Right renal cortex interstitium (tissue), 3 donors: Measurements from ENCODE around the gene PRSS3. TPM values are rescaled to one million over a fixed set of nuclear protein-coding genes. Genes with fewer than 3 reads are reported as not detected.
A peak's percentile ranks its signal among the peaks of the same experiment; 100 is the strongest.
"Not testable (repeated sequence)": the region's sequence is repeated elsewhere in the genome, so short reads cannot be mapped to it uniquely, and the experiment has no call there.

Source experiments
- DNase-seq, 3 donors: peaks; one replicate each; pipeline ENCODE4 v3.0.0-alpha.2; 2013; ENCODE audit warnings: low read depth in 3 of 3, low spot score in 2 of 3
- polyA plus RNA-seq, 3 donors: library from polyadenylated mRNA; unstranded; fragments of 120-200 nt; gene quantifications; one replicate each; pipeline ENCODE4 v1.2.1, GENCODE V29; 2013; ENCODE audit not compliant: insufficient read length in 3 of 3

PRSS3 gene
- polyA plus RNA-seq, 3 donors, result 1.1 to 2.6 (median 1.5) TPM

- DNase-seq, result no peak
Measured at GRCh38 chr9:33782395-33783152, 12.8 kb upstream of the PRSS3 start.

DNA sequence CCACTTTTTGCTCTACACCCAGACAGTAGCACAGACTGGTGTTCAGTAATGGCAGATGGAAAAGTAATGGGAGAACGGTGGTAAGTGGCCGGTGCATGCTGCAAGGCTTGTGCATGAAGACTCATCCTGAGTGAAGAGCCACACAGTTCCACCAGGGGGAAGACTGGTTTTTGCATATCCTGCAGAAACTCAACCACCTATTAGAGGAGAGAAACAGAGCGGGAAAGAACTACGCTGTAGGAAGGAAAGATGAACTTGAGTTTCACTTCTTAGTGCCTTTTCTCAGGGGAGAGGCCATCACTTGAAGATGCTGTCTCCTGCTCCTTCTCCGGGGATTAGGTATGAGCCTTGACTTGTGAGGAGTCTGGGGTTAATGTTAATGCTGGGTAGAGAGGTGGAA is 9.4 kb upstream of the PRSS3 start:
- DNase-seq, result no peak

DNA sequence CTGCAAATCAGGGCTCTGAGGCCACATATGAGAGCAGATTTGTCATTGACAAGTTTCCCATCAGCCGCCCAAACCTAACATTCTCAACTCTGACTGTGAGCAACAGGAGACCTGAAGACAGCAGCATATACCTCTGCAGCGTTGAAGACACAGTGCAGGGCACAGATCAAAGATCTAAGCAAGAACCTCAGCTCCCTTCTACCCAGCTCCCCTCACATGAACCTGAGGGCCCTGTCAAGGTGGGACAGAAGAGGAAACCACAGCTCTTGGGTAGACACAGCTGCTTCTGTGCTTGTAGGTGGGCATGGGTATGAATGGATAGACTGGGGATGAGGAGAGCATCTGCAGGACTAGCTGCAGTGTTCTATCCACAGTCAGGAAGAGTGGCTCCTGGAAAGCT is 8.7 kb upstream of the PRSS3 start:
- DNase-seq, result no peak

GRCh38 chr9:33787839-33788238 is 7.5 kb upstream of the PRSS3 start:
- DNase-seq, result no peak

DNA sequence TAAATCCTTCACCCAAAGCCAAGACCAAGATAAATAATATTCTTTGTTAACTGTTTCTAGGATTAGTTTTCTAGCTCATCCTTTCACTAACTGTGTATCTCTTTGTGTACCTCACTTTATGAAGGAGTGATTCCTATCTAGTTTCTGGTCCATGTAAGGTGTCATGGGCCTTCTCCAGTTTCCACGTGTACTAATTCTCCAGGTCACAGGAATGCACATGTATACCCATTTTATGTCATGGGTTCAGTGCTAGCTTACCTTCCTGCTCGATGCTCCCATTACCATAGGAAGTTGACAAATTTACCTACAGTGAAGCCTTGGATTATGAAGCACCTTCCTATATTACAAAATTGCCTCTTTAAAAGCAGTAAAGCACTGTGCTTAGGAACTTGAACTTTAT is 5.9 kb upstream of the PRSS3 start:
- not testable (repeated sequence) for DNase-seq

DNA sequence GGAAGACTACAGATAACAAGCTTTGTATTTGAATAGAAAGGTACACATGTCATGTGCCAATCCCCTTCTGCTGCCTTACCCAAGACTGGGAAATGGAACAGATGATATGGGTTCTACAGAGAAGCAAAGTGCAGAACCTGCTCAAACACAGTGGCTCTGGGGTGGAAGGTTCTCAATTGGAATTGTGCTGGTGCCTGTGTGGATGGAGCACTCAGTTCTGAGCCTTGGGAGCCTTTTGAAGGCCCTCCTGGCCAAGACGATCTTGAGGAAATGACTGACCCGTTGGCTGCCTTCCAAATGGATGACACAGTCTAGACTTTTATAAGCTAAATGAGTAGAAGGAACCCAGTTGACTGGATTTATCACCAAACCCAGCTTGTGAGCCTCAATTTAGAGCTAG is 4.2 kb upstream of the PRSS3 start:
- DNase-seq, result no peak

- DNase-seq, result not testable (repeated sequence)
Measured at GRCh38 chr9:33793496-33793895, 1.9 kb upstream of the PRSS3 start.

GRCh38 chr9:33794560-33794959 is 801 bp upstream of the PRSS3 start:
- DNase-seq, result no peak

DNA sequence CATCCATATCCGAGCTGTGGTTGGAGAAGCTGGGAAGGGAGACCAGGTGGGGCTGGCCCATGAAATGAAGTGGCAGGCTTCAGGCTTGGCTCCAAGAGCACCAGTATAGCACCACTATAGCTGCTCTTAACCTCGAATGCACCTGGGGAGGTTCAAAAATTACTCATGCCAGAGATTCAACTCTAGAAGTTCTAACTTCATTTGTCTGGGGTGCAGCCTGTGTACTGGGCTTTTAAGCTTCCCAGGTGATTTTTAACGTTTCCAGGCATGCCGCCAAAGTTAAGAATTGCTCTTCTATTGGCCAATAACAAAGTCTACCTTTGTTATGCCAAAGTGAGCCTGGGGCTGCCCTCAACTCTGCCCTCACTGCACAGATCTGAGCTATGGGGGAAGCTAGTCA is 458 bp downstream of the PRSS3 start:
- DNase-seq, result no peak

GRCh38 chr9:33796679-33797078 is 1.3 kb downstream of the PRSS3 start:
- not testable (repeated sequence) for DNase-seq

GRCh38 chr9:33797837-33798236 is 2.5 kb downstream of the PRSS3 start:
- DNase-seq, result no peak

DNA sequence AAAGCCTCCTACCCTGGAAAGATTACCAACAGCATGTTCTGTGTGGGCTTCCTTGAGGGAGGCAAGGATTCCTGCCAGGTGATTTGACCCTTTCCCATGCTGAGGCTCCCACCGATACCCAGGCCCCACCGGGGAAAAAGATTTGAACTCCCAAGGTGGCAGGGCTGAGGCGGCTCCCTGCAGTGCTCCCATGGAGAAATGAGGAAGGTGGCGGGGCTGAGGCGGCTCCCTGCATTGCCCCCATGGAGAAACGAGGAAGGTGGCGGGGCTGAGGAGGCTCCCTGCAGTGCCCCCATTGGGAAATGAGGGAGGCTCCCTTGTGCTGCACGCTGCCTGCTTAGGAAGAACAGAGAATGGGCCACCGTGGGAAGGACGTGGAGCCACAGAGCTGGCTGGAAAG is 3.2 kb downstream of the PRSS3 start:
- DNase-seq, result no peak

- DNase-seq, result no peak
Measured at GRCh38 chr9:33799928-33800704, 4.8 kb downstream of the PRSS3 start.

DNA sequence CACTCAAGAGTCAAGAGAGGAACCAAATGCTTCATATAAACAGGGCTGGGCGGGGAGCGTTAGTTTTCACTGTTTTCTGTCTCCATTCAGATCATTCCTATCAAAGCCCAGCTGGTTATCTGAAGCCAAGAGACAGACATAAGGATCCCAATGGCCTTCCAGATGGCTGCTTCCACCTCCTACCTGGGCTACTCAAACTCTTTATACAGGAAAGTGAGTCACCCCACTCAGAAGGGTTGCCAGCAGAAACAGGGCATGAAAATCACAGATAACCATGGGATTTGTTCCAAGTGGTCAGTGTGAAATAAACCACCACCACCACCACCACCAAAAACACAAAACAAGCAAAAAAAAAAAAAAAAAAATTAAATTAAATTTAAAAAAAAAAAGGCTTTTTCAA is 5.5 kb downstream of the PRSS3 start:
- no peak for DNase-seq

DNA sequence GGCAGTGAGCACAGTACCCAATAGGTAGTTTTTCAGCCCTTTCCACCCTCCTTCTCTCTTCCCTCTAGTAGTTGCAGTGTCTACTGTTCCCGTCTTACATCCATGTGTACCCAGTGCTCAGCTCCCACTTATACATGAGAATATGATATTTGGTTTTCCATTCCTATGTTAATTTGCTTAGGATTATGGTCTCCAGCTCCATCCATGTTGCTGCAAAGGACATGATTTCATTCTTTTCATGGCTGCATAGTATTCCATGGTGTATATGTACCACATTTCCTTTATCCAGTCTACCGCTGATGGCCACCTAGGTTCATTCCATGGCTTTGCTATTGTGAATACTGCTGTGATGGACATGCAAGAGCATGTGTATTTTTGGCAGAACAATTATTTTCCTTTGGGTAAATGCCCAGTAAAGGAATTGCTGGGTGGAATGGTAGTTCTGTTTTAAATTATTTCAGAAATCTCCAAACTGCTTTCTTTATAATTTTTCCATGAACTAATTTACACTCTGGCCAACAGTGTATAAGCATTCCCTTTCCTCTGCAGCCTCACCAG is 6.7 kb downstream of the PRSS3 start:
- not testable (repeated sequence) for DNase-seq

- DNase-seq, result not testable (repeated sequence)
Measured at GRCh38 chr9:33804196-33804595, 8.8 kb downstream of the PRSS3 start.

- not testable (repeated sequence) for DNase-seq
Measured at GRCh38 chr9:33807156-33807555, 11.8 kb downstream of the PRSS3 start.

DNA sequence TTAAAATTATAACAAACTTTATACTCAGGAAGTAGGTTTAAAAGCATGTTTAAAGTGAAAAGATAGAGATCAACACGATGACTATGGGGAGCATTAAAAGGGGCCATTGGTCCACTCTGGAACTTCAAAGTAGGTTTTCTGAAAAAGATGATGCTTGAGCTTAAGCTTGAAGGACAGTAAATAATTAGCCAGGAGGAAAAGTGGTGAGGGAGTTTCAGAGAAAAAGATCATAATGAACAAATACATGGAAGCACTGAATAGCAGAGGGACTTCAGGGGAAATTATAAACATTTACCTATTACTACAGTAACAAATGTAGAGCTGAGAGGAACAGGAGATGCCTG is 13.6 kb downstream of the PRSS3 start:
- DNase-seq, result not testable (repeated sequence)

GRCh38 chr9:33809506-33809905 is 14.1 kb downstream of the PRSS3 start:
- no peak for DNase-seq

DNA sequence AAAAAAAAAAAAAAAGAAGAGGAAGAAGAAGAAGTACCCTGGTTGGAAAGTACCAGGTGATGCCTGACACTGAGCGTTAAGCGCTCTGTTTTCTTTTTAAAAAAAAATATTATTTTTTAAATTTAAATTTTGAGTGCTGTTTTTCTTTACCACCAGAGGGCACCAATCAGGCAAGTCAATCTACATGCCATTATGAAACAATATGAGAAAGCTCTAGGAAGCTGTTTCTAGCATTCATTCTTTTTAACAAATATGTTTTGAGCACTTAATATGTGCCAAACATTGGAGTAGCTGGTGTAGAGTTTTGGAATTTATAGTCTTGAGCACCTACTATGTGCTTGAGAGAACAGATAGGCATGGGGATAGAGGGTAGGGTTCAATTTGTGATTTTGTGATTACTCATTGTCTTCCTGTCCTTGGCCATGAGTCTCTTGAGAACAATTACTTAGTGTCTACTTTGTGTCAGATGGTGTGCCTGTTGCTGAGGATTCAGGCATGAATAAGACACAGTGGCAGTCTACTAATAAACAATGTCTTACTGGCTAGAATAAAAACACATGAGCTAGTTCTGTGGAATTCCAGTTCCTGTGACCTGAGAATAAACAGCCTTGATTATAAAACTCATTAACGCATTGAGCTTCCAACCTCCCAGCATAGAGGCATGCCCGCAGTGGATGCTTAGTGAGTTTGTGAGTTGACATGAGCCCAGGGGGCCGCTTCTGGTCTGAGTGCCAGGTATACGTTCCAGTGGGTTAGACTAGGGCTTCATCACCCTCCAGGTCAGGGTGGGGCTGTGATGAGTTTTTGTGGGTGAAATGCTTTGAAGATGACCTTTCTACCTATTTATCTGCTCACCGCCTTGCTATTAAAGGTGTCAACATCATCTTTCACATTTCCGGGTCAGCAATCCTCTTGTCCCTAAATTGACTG is 18.6 kb downstream of the PRSS3 start:
- DNase-seq, result peak in 2 of 3 donors; percentile 13 to 17

GRCh38 chr9:33815781-33816180 is 20.4 kb downstream of the PRSS3 start:
- no peak for DNase-seq
